ENCODE results near the gene CHD3. TPM values are rescaled to one million over a fixed set of nuclear protein-coding genes. Genes with fewer than 3 reads are reported as not detected.
"Not testable (repeated sequence)": the region's sequence is repeated elsewhere in the genome, so short reads cannot be mapped to it uniquely, and the experiment has no call there.

CHD3 gene
- total RNA-seq, 4 donors from 2014 or later, result 5.4 to 7.7 (median 6.0) TPM

DNA sequence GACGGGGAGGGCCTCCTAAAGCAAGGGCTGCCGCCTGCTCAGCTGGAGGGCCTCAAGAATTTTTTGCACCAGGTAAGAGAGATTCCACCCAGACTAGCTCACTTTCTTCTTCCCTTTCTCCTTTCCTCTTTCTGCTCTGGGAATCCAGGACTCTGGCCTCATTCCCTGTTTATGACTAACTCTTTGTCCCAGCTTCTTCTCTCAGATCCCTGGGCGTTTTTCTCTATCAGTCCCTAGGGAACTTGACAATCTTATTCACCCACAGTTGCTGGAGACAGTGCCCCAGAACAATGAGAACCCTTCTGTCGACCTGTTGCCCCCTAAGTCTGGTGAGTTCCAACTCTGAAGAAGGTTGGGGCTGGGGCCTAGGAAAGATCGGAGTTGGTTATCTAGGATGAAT is 59.1 kb downstream of the CHD3 start:
- intact Hi-C loops (cut with DNase I; ENCODE audit: low total_unique reads), result no loop called here
- TF ChIP-seq, protein P1, sequence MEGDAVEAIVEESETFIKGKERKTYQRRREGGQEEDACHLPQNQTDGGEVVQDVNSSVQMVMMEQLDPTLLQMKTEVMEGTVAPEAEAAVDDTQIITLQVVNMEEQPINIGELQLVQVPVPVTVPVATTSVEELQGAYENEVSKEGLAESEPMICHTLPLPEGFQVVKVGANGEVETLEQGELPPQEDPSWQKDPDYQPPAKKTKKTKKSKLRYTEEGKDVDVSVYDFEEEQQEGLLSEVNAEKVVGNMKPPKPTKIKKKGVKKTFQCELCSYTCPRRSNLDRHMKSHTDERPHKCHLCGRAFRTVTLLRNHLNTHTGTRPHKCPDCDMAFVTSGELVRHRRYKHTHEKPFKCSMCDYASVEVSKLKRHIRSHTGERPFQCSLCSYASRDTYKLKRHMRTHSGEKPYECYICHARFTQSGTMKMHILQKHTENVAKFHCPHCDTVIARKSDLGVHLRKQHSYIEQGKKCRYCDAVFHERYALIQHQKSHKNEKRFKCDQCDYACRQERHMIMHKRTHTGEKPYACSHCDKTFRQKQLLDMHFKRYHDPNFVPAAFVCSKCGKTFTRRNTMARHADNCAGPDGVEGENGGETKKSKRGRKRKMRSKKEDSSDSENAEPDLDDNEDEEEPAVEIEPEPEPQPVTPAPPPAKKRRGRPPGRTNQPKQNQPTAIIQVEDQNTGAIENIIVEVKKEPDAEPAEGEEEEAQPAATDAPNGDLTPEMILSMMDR (IDR thresholded peaks at IDR 0.05 in 4 of 5, conservative IDR thresholded peaks at IDR 0.05 in 1 of 5), result no peak
- TF ChIP-seq POLR2A (IDR thresholded peaks at IDR 0.05), result no peak

DNA sequence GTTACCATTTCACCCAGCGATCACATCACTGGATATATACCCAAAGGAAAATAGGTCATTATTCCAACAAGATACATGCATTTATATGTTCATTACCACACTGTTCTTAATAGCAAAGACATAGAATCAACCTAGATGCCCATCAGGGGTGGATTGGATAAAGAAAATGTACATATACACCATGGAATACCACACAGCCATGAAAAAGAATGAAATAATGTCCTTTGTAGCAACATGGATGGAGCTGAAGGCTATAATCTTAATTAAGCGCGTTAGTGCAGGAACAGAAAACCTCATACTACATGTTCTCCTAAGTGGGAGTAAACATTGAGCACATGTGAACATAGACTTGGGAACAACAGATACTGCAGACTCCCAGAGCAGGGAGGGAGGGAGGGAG is 62.0 kb downstream of the CHD3 start:
- no peak for TF ChIP-seq POLR2A (IDR thresholded peaks at IDR 0.05)
- TF ChIP-seq, protein P1 (IDR thresholded peaks at IDR 0.05 in 4 of 5, conservative IDR thresholded peaks at IDR 0.05 in 1 of 5), result no peak
- DNase-seq (no peak), ATAC-seq (no peak)
- H3K27me3 ChIP-seq, result no peaks in the 10 kb centered on the region
- H3K27ac ChIP-seq, result no peak overlapping the region
- no peaks in the 10 kb centered on the region for H3K4me1 ChIP-seq
- H3K9me3 ChIP-seq, result no peaks in the 10 kb centered on the region
- in situ Hi-C loops (cut with MboI; ENCODE audit: low sequenced_read_pairs in 4 of 4), result no loop called here
- peaks cover 0 to 42% of the 10 kb centered on the region in 2 donors for H3K36me3 ChIP-seq
- intact Hi-C loops (cut with DNase I; ENCODE audit: low total_unique reads), result no loop called here
- H3K4me3 ChIP-seq, result no peak overlapping the region

More for the DNA sequence above, 59.1 kb downstream of the CHD3 start:
- no peaks in the 10 kb centered on the region for H3K27me3 ChIP-seq
- no peaks in the 10 kb centered on the region for H3K4me1 ChIP-seq
- no peak overlapping the region for H3K27ac ChIP-seq
- DNase-seq (no peak), ATAC-seq (no peak)
- in situ Hi-C loops (cut with MboI; ENCODE audit: low sequenced_read_pairs in 4 of 4), result no loop called here
- H3K4me3 ChIP-seq, result no peak overlapping the region
- peaks cover 0 to 68% of the 10 kb centered on the region in 2 donors for H3K36me3 ChIP-seq
- no peaks in the 10 kb centered on the region for H3K9me3 ChIP-seq

DNA sequence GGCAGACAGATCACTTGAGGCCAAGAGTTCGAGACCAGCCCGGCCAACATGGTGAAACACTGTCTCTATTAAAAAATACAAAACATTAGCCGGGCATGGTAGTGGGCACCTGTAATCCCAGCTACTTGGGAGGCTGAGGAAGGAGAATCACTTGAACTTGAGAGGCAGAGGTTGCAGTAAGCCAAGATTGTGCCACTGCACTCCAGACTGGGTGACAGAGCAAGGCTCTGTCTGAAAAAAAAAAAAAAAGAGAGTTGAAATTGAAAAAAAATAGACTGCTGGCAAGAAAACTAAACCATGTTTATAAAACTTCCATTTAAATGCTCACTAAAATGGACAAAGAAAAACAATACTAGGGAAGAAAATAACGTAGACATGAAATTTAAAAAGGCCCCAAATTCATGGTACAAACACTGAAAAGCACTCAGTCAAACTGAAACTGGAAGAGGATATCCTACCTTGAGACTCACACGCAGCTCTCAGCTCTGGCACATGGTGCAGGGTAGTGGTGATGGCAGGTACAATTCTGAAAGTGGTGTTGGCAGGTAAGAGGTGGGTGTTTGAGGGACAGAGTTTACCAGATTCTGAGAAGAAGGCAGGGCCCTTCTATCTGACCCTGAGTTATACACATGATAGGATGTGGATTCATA is 62.7 kb downstream of the CHD3 start:
- no peak overlapping the region for H3K27ac ChIP-seq

DNA sequence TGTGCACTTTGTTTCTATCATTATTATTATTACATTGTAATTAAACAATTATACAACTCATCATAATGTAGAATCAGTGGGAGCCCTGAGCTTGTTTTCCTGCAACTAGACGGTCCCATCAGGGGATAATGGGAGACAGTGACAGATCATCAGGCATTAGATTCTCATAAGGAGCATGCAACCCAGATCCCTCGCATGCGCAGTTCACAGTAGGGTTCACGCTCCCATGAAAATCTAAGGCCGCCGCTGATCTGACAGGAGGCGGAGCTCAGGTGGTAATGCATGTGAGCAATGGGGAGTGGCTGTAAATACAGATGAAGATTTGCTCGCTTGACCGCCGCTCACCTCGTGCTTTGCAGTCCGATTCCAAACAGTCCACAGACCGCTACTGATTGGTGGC is 64.7 kb downstream of the CHD3 start:
- H3K4me1 ChIP-seq; H3K9me3 ChIP-seq; intact Hi-C loops (cut with DNase I; ENCODE audit: low total_unique reads); H3K4me3 ChIP-seq; H3K27ac ChIP-seq; ATAC-seq; DNase-seq; in situ Hi-C loops (cut with MboI; ENCODE audit: low sequenced_read_pairs in 4 of 4); H3K27me3 ChIP-seq: not testable (repeated sequence)
- peaks cover 0 to 18% of the 10 kb centered on the region in 2 donors for H3K36me3 ChIP-seq

More for the DNA sequence above, 62.7 kb downstream of the CHD3 start:
- Histone ChIP-seq H3K36me3 (peaks cover 0 to 35% of the 10 kb centered on the region in 2 donors), H3K4me1 (no peaks in the 10 kb centered on the region), H3K4me3 (no peak overlapping the region), H3K9me3 (no peaks in the 10 kb centered on the region), H3K27me3 (no peaks in the 10 kb centered on the region)
- in situ Hi-C loops (cut with MboI; ENCODE audit: low sequenced_read_pairs in 4 of 4), result no loop called here
- TF ChIP-seq, protein P1 (IDR thresholded peaks at IDR 0.05 in 4 of 5, conservative IDR thresholded peaks at IDR 0.05 in 1 of 5), result no peak
- TF ChIP-seq POLR2A (IDR thresholded peaks at IDR 0.05), result no peak
- intact Hi-C loops (cut with DNase I; ENCODE audit: low total_unique reads), result no loop called here
- no peak for DNase-seq
- ATAC-seq, result no peak

DNA sequence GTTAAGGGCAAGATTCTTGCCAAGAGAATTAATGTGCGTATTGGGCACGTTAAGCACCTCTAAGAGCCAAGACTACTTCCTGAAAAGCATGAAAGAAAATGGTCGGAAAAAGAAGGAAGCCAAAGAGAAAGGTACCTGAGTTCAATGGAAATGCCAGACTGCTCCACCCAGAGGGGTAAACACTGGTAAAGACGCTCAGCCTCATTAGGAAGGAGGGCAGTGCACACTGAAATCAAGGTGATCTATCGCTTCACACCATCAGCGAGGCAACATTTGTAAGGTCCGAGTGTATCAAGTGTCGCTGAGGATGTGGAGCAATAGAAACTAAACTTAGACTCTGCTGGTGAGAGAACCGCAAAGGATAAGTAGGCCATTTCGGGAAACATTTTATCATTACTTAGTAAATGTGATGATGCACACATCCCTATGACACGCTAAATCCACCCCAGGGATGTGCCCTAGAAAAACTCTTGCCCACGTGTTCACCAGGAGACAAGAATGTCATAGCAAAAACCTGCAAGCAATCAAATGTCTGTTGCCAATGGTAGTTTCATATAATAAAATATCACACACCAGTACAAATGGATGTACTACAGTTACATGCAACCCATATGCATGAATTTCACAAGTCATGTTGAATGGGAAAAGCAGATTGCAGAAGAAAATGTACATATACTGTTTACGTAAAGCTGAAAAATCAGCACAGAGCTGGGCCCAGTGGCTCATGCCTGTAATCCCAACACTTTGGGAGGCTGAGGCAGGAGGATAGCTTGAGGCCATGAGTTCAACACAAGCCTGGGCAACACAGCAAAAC is 67.0 kb downstream of the CHD3 start:
- H3K36me3 ChIP-seq, result no peaks in the 10 kb centered on the region
- intact Hi-C loops (cut with DNase I; ENCODE audit: low total_unique reads), result no loop called here
- TF ChIP-seq, protein P1 (IDR thresholded peaks at IDR 0.05 in 4 of 5, conservative IDR thresholded peaks at IDR 0.05 in 1 of 5), result no peak
- TF ChIP-seq POLR2A (IDR thresholded peaks at IDR 0.05), result no peak
- H3K4me1 ChIP-seq, result no peaks in the 10 kb centered on the region
- H3K27me3 ChIP-seq, result no peaks in the 10 kb centered on the region
- no peak for DNase-seq
- no peak for ATAC-seq
- H3K4me3 ChIP-seq, result no peak overlapping the region
- no peak overlapping the region for H3K27ac ChIP-seq
- no peaks in the 10 kb centered on the region for H3K9me3 ChIP-seq
- in situ Hi-C loops (cut with MboI; ENCODE audit: low sequenced_read_pairs in 4 of 4), result no loop called here
